ENCODE results near the gene SMIM5.
"Not testable (repeated sequence)": the region's sequence is repeated elsewhere in the genome, so short reads cannot be mapped to it uniquely, and the experiment has no call there.

Gene SMIM5, protein sequence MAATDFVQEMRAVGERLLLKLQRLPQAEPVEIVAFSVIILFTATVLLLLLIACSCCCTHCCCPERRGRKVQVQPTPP

DNA sequence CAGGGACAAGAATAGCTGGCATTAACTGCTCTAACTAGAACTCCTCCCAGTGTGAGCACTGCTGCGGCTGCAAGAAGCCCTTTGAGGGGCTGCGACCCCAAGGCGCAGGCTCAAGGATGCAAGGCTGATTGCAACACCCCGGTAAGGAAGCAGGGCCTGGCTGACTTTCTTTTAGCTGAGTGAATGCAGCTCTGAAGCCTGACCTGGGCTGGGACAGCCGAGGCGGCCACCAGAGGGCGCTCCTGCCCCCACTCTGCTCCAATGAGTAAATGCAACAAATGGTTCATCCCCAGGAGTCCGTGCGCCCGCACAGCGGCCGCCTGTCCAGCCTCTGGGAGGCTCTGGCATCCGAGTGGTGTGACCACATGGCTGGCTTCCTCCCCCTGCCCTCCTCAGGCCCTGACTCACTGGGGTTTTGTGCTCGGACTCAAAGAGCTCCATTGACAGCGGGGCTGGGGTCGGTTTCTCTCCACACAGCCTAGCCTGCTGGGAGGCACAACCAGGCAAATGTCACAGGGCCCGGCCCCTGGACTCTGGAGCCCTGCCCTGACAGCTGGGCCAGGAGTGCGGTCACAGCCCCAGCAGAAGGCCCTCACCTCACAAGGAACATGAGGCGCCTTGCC, at the start of gene SMIM5:
TSS of gene SMIM5 (plus strand) at position 572 of the 623 bp plus-strand sequence. CDS start 6,768 bp downstream, outside the sequence.
- DNase-seq, result peak; percentile 80

DNA sequence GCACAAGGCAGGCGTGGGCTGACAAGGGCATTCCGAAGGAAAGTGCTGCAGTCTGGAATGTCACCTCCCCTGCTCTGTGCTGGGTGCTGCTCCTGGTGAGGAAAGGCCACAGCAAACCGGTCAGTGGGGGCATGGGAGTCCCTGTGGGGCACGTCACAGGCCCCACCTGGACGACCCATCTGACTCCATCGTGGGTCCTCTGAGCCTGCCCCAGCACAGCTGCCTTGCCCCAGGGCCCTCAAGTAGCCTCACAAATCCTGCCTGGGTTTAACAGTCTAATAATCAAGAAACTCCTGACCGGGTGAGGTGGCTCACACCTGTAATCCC, 48.4 kb upstream of the SMIM5 start:
- no peak for DNase-seq

DNA sequence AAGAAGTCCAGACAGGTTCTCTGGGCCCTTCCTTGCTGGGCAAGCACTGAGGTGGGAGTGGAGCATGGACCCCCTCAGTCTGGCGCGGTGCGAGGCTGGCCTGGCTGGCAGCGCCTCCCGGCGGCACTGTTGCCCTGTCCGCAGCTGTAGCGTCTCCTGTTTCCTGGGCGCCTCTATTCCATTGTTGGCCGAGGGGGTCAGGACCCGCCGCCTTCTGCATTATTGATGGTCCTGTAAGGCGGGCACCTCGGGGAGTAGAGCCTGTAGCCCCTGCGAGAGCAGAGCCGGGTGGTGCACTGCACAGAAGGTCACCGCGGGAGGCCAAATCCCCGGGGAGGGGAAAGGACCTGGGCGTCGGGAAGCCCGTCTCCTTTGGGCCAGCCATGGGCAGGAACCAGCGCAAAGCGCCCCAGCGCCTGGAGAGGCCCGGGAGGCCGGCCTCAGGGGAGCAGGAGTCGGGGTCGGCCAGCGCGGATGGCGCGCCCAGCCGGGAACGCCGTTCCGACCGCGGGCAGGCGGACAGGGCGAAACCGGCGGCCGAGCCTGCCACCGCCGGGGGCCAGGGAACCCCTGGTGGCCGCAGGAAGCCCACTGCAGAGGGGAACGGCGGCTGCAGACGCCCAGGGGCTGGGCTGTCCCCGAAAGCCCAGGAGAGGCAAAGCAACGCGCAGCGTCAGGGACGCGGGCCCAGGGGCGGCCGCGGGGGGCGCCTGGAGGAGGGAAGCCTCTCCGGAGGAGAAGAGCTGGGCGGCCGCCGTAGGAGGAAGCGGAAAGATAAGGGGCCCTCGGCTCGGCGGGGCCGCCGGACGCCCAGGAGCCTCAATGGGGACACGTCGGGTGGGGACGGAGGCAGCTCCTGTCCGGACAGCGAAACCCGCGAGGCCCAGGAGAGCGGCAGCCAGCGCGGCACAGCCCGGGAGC, 45.3 kb upstream of the SMIM5 start, which contains the start of gene MYO15B:
TSS of gene MYO15B (plus strand) at position 126 of the 921 bp plus-strand sequence. CDS start at position 384, 258 bp downstream.
- DNase-seq, result no peak

DNA sequence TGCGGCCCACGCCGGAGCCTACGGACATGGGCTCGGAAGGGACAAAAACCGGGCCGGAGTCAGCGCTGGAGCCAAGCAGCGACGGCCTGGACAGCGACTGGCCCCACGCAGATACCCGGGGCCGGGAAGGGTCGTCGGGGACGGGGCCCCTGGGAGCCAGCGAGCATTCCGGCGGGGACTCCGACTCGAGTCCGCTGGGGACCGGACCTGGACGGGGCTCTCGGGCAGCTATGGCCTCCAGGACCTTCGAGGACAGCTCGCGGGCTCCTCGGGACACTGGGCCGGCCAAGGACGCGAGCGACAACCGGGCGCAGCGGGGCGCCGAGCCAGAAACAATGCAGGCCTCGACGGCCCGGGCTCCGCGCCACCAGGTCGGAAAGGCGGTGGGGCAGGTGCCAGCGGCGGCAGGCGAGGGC, 44.6 kb upstream of the SMIM5 start:
- no peak for DNase-seq

DNA sequence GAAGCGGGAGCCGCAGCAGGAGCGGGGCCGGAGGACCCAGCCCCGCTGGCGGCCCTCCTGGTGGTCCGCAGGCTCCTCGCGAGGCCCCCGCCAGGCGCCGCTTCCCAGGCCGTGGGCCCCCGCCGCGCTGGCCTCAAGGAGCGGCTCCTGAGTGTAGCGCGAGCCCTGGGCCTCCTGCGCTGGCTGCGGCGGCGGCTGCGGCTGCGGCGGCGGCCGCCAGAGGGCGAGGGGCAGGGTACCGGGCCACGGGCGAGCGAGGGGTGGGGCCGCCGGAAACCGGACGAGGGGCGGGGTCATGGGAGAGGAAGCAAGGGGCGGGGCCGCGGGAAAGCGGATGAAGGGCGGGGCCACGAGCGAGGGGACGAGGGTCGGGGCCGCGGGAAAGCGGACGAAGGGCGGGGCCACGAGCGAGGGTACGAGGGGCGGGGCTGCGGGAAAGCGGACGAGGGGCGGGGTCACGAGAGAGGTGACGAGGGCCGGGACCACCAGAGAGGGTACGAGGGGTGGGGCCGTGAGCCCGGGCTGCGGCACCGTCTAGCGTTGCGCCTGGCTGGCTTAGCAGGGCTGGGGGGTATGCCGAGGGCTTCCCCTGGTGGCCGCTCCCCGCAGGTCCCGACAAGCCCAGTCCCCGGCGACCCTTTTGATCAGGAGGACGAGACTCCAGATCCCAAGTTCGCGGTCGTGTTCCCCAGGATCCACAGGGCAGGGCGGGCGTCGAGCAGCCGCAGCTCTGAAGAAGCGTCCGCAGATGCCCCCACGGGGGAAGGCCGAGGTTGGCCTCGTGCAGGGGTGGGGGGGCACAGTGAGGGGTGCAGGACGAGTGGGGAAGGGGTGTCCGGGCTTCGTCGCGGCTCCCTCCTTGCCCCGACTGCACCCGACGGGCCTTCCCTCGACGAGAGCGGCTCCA, 44.0 kb upstream of the SMIM5 start:
- DNase-seq, result peak; percentile 81

DNA sequence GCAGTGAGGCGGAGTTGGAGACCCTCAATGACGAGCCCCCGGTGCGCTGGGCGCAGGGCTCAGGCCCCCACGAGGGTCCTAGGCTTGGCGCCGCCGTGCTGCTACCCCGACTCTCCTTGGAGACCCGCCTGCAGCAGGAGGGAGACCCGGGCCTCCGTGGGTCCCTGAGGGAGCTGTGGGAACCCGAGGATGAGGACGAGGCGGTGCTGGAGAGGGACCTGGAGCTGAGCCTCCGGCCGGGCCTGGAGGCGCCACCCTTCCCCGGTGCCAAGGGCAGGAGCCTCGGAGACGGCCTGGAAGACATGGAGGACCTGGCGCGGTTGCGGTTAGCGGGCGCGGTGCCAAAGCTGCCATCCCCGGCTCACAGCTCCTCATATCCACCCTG, 43.3 kb upstream of the SMIM5 start:
- DNase-seq, result no peak

DNA sequence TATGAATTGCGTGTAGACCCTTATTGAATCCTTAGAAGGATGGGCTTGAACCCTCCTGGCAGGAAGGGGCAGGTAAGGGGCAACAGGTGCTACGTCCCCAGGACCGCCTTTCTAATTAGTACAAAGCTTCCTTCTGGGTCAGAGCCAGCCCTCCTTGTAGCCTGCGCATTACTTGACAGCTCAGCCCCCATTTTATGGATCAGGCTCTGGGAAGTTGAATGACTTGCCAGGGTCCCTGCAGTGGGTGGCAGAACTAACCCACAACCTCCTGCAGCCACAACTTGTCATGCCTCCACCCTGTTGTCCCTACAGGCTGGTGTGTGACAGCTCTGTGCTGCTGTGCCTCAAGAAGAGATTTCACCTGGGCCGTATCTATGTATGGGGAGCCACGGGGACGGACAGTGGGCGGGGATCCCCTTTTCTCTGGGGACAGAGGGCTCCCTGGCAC, 42.9 kb upstream of the SMIM5 start:
- no peak for DNase-seq

DNA sequence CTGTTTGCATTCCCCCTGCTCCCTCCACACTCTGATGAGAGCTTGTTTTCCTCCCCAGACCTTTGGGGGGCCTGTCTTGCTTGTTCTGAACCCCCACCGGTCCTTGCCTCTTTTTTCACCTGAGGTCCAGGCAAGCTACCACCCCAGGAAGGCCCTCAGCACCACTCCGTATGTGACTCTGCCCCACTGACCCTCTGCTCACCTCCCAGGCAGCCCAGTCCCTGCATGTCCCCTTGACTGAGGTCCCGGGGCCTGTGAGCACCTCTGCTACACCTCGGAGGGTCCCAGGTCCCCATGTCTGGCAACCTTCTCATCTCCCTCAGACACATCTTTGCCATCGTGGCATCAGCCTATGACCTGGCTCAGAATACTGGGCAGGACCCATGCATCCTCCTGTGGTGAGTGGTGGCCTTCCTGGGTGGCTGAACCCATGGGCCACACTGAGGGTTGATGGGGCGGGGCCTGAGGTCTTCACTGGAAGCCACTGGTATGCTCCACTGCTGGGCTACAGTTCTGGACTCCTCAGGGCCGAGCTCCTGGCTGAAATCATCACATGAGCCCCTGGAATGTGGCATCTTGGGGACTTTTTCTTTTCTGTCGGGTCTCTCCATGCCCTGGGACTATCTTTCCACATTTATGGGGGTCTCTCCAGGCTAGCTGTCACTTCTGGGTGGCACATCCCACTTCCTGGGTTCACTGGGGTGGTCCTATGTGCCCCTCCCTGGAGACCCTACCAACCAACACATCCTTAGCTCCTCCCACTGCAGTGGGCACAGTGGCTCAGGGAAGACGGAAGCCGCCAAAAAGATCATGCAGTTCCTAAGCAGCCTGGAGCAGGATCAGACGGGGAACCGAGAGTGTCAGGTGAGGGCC, 42.1 kb upstream of the SMIM5 start:
- DNase-seq, result no peak

DNA sequence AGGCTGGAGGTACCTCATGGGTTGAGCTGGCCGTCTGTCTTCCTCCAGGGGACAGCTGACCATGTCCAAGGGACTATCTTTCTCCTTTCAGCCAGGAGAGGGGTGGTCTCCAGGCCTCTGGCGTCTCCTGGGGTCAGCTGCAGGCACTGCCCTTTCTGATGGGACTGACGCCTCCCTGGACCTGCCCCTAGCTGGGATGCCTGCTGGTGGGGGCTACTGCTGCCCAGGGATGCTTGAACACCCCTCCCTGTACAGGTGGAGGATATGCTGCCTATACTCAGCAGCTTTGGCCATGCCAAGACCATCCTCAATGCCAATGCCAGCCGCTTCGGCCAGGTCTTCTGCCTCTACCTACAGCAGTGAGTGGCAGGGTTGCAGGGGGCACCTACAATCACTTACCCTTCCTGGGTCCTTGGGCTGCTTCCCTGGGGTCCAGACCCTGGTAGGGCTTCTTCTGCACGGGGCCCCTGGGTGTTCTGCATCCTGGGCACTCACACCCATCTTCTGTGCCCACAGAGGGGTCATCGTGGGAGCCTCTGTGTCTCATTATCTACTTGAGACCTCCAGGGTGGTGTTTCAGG, 41.4 kb upstream of the SMIM5 start:
- DNase-seq, result no peak

DNA sequence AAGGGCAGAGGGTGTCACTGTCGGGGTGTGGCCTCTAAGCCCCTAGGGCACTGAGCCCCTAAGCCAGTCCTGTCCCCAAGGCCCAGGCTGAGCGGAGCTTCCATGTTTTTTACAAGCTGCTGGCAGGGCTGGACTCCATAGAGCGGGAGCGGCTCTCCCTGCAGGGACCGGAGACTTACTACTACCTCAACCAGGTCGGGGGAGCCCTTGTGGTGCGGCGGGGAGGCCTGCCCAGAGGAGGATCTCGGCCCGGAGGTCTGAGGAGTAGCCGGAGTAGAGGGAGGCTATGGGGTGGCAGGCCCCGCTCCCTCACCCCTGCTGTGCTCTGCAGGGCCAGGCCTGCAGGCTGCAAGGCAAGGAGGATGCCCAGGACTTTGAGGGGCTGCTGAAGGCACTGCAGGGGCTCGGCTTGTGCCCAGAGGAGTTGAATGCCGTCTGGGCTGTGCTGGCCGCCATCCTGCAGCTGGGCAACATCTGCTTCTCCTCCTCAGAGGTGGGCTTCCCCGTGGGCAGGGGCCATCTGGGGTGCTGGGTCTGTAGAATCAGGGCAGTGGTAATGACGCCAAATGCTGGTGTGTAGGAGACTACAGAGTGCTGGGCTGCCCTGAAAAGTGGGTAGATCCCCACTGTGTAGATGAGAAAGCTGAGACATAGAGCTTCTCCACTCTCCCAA, 40.8 kb upstream of the SMIM5 start:
- no peak for DNase-seq

DNA sequence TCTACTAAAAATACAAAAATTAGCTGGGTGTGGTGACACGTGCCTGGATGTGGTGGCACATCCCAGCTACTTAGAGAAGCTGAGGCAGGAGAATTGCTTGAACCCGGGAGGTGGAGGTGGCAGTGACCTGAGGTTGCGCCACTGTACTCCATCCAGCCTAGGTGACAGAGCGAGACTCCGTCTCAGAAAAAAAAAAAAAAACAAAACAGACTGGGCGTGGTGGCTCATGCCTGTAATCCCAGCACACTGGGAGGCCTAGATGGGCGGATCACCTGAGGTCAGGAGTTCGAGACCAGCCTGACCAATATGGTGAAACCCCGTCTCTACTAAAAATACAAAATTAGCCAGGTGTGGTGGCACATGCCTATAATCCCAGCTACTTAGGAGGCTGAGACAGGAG, 39.8 kb upstream of the SMIM5 start:
- DNase-seq, result not testable (repeated sequence)

DNA sequence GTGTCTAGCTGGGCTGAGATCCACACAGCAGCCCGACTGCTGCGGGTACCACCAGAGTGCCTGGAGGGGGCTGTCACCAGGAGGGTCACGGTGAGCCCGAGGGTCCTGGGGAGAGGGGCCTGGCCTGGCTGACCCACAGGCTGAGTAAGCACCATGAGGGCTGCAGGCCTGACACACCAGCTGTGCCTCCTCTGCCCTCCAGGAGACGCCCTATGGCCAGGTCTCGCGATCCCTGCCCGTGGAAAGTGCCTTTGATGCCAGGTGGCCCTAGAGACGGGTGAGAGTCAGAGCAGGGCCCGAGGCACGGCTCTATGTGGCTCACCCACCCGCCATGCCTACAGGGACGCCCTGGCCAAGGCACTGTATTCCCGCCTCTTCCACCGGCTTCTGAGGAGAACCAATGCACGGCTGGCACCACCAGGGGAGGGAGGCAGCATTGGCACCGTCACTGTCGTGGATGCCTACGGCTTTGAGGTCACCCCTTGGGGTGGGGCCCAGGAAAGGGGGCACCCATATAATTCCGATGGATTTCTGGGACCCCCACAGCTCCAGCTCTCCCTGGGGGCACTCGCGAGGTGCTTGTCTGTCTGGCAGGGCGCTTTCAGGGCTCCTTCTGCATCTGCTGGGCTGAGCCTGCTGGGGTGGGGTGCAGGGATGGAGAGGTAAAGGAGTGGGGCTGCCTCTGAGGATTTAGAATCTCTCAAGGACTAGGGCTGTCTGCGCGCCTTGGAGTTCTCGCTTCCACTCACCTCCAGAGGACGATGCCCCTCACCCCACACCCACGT, 38.5 kb upstream of the SMIM5 start:
- no peak for DNase-seq

DNA sequence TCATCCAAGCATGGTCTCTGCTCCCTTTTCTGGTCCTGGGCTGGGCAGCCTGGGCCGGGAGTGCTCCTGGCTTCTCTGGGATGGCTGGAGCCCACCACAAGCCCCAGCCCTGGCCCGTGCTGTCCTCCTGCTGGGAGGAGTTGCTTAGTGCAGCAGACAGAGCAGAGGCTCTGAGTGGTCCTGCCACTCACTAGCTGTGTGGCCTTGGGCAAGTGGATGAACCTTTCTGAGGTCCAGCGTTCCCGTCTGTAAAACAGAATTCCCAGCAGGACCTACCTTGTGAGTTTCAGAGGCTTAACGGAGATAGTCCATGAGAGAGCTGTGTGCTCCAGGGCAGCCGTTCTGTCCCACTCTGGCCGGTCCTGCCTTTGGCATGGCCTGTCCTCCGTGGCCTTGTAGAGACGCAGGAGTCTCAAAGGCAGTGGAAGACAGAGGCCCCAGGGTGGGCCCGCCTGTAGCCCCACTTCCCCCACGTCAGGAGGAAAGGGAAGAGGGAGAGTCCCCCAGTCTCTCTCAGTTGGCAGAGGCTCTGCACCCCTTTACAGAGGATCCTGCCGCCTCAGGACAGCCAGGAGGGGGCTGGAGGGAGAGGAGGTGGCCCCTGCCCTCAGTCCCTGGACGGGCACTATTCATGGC, 37.8 kb upstream of the SMIM5 start:
- DNase-seq, result no peak

DNA sequence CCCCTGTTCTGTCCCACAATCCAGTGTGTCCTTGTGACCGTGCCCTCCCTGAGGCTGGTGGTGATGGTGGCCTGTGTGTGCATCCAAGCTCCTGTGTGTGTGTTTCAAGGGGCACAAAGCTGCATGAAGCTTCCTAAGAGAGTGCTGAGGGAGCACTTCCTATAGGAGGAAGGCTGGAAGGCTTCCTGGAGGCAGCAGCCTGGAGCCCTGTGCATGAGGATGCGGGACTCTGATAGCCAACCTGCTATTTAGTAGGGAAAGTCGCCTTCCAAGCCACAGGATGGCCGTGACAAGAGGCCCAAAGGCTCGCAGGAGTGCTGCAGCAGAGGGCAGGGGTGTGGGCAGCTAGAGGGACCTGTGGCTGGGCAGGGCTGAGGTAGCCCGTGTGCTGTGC, 37.3 kb upstream of the SMIM5 start:
- no peak for DNase-seq

DNA sequence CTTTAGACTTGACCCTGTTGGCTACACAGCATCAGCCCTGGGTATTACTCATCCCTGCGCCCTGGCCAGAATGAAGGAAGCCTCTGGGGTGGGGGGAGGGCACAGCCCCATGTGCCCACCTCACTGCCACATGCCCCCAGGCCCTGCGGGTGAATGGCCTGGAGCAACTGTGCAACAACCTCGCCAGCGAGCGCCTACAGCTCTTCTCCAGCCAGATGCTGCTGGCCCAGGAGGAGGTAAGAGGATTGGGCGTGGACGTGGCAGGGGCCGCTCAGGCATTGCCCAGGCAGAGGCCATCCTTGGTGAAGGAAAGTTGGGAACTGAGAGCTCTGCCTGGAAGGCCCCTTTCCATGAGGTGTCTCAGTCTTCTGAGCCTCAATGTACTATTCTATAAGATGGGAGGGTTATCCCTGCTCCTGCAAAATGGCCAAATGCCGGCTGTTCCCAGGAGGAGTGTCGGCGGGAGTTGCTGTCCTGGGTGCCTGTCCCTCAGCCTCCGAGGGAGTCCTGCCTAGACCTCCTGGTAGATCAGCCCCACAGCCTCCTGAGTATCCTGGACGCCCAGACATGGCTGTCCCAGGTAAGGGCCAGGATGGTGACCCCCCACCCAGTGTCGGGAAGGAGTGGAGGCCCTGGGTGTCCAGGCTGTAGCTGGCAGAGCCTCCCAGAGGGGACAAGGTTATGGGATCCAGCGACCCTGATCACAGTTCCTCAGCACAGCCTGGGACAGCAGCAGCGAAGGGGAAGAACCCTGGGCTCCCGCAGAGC, 36.7 kb upstream of the SMIM5 start:
- no peak for DNase-seq

DNA sequence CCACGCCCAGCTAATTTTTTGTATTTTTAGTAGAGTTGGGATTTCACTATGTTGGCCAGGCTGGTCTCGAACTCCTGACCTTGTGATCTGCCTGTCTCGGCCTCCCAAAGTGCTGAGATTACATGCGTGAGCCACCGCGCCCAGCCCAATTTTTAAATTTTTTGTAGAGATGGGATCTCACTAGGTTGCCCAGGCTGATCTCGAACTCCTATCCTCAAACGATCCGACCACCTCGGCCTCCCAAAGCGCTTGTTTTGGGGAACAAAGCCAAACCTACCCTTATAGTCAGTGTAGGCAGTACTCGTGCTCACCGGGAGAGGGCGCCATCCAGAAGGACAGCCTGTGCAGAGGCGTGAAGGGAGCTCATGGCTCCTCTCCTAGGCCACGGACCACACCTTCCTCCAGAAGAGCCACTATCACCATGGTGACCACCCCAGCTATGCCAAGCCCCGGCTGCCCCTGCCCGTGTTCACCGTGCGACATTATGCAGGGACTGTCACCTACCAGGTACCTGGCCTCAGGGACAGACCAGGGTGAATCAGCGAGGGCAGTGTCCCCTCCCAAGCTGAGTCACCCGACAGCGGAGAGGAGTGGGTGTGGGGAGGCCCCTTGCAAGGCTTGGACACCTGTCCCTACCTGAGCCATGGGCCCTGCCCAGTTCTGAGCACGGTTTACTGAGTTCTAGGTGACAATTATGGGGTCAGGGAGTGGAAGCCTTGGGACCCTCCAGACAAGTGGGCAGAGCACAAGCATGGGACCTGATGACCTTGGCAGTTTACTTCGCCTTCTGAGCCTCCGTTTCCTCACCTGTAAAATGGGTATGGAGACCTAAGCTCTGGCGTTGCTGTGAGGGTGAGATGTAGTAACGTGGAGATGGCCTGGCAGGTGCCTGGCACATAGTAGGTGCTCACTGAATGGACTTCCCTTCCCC, 31.9 kb upstream of the SMIM5 start:
- DNase-seq, result no peak

DNA sequence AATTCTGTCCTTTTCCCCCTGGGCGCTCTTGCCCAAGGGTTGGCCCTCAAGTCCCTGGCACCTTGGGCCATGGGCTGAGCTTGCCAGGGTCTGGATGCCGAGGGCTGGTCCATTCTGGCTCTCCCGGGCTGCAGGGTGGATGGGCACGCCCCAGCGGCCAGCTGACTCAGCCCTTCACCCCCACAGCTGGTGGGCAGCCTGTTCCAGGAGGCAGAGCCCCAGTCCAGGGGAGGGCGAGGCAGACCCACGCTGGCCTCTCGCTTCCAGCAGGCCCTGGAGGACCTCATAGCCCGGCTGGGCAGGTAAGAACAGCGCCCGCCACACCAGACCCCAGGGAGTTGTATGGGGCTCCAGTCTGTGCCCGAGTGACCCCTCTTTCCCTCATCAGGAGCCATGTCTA, 30.6 kb upstream of the SMIM5 start:
- no peak for DNase-seq

DNA sequence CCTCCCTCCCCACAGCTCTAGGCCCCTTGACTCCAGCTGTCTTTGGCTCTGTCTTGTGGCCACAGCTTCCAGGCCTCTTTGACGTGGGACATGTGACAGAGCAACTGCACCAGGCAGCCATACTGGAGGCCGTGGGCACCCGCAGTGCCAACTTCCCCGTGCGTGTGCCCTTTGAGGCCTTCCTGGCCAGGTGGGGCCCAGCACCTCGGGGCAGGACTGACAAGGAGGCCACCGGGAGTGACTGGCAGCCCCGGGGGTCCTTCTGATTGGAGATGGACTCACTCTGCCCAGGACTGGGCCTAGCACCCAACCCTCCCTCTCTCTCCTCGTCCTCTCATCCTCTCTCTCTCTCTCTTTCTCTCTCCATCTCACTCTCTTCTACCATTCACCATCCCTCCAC, 30.1 kb upstream of the SMIM5 start:
- no peak for DNase-seq
